HS-27A (cell line): ENCODE data around the gene AMN1.
"Not testable (repeated sequence)": the region's sequence is repeated elsewhere in the genome, so short reads cannot be mapped to it uniquely, and the experiment has no call there.

ENCODE experiments used
- DNase-seq: peaks from one replicate; pipeline ENCODE4 v3.0.0-alpha.2; 2012; ENCODE audit warnings: low read depth, missing footprints

The AMN1 gene

GRCh38 chr12:31728917-31729640, at the start of gene AMN1:
TSS of gene AMN1 (minus strand) at chr12:31729021. CDS start at chr12:31729008, 13 bp downstream.
- DNase-seq = peak; percentile 98

- no peak for DNase-seq
Measured at GRCh38 chr12:31773867-31774266, 45.0 kb upstream of the AMN1 start.

DNA sequence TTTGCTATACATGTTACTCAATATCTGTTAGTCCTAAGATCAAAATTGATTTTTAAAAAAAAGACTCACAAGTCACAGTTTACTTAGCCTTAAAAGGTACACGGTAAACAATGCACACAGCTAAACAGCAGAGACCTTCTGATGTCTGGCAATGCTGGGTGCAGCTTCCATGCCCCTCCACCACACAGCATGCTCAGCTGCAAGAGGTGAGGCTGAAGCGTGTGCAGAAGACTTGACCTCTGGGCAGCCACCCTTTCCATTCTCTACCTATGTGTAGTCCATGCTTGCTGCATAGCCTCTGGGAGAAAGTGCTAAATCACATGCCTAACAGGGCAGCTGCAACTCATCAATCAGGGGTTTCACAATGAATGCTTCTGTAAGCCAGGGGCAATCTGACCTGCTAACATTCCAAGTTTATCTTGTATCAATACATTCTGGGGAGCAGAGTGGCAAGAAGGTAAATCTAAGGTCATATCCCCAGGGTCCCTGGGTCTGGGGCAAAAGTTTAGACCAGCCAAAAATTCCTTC, 44.5 kb upstream of the AMN1 start:
- DNase-seq = no peak

GRCh38 chr12:31772685-31773222, 43.9 kb upstream of the AMN1 start:
- DNase-seq = no peak

- DNase-seq = no peak
Measured at GRCh38 chr12:31772186-31772585, 43.4 kb upstream of the AMN1 start.

- DNase-seq = no peak
Measured at GRCh38 chr12:31768046-31768445, 39.2 kb upstream of the AMN1 start.

- DNase-seq = no peak
Measured at GRCh38 chr12:31765931-31766330, 37.1 kb upstream of the AMN1 start.

- DNase-seq = no peak
Measured at GRCh38 chr12:31759632-31760459, 31.0 kb upstream of the AMN1 start.

DNA sequence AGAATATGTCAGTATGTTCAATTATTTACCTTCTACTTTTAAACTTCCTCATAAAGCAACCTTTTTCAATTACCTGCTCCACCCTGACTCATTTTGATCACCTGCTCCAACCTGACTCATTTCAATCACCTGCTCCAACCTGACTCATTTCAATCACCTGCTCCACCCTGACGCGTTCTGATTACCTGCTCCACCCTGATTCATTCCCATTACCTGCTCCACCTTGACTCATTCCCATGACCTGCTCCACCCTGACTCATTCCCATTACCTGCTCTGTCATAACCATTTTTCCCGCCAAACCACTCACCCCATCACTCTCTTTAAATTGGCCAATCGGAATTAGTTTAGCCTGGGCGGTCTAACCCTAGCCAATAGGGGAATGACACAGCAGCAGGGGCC, 29.5 kb upstream of the AMN1 start:
- DNase-seq = not testable (repeated sequence)

- peak; percentile 50 for DNase-seq
Measured at GRCh38 chr12:31756977-31757420, 28.2 kb upstream of the AMN1 start.

DNA sequence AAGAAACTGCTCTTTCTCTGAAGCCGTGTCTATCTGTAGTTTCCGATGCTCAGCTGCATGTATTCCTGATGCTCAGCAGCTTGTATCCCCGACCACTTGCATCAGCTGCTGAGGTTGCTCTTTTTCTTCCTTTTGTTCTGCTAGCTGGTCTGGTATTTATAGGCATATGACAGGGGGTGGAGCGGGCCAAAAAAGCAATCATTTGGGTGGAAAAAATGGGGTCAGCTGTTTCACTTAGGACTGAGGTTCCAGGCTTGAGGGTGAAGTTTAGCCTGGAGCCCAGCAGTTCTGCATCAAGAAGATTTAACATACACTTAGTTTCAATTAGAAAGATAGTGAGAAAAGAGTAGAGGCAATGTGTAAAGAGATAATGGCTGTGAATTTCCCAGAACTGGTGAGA, 23.6 kb upstream of the AMN1 start:
- no peak for DNase-seq

- DNase-seq = no peak
Measured at GRCh38 chr12:31751085-31751484, 22.3 kb upstream of the AMN1 start.

- DNase-seq = no peak
Measured at GRCh38 chr12:31750747-31751039, 21.9 kb upstream of the AMN1 start.

GRCh38 chr12:31749024-31749704, 20.3 kb upstream of the AMN1 start:
- peak; percentile 95 for DNase-seq

DNA sequence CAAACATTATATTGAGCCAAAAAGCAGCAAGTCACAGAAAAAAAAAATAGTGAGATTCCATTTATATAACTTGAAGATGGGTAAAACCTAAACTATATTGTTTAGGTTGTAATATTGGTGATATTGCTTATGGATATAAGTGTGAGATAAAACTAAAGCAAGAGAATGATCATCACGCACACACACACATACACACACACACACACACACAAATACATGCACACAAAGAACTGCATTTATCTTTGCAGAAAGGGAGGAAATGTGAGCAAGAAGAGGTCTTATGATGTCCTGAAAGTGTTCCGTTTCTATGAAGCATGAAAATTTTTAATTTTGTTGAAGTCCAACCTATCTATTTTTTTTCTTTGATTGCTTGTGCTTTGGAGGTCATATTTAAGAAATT, 16.4 kb upstream of the AMN1 start:
- no peak for DNase-seq

GRCh38 chr12:31744363-31744762, 15.5 kb upstream of the AMN1 start:
- DNase-seq = not testable (repeated sequence)

DNA sequence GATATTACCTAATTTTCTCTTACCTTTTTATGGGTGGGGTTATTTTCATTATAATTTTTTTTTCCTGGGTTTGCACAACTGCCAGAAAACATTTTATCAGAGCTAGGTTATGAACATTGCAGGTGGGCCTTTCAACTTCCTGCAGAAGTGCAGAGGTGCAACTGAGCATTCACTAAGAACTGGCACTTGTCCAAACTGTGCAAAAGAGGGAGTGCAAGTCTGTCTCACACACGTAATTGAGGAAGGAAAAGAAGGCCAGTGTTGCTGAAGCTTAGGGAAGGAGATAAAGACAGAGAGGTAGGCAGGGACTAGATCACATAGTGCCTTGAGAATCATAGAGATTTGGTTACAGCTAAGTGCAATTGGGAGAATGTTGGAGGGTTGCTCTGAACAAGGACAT, 14.1 kb upstream of the AMN1 start:
- no peak for DNase-seq

GRCh38 chr12:31740628-31741027, 11.8 kb upstream of the AMN1 start:
- DNase-seq = no peak

GRCh38 chr12:31737763-31738162, 8.9 kb upstream of the AMN1 start:
- no peak for DNase-seq

DNA sequence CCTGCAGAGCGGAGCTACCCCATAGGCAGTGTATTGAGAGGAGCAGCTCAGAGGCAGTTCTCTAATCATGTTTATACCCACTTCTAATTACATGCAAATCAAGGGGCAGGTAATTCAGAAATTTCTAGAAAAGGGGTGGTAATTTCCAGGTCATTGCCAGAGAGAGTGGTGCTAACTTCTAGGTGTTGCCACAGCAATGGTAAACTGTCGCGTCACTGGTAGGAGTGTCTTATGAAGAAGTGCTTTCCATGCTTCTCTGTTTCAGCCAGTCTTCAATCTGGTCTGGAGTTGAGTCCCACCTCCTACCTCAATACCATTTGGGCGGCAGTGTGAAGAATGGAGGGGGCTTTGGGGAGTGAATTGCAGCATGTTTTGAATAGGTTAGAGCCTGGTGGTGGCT, 8.5 kb upstream of the AMN1 start:
- no peak for DNase-seq

DNA sequence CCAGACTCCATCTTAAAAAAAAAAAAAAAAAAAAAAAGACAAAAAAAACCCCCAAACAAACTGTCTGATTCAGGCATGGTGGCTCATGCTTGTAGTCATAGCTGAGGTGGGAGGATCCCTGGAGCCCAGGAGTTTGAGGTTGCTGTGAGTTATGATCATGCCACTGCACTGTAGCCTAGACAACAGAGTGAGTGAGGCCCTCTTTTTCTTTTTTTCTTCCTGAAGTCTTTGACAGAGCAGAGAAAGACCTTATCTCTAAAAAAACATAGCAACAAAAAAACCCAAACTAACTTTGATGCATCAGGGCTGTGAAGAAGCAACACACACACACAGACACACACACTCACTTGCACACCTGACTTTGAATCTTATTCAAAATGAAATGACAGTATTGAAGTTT, 7.7 kb upstream of the AMN1 start:
- peak; percentile 74 for DNase-seq
